Loucy (cell line): ENCODE measurements around the gene UNK.

Experiments
- CTCF ChIP-seq: fragments of 200-600 bp; sonication (generic); conservative IDR thresholded peaks from 2 replicates; pipeline ENCODE4 v1.5.1; 2014; ENCODE audit warnings: mild to moderate bottlenecking, antibody characterized with exemption, low read length
- EZH2phosphoT487 ChIP-seq: fragments of 200-600 bp; IDR thresholded peaks from 2 replicates; pipeline ENCODE4 v1.6.1; 2018; ENCODE audit warnings: antibody characterized with exemption, mild to moderate bottlenecking, moderate library complexity, borderline replicate concordance

GRCh38 chr17:75829747-75830146, 45.1 kb downstream of the UNK start:
- no peak for TF ChIP-seq CTCF
- no peak for TF ChIP-seq EZH2phosphoT487
